ENCODE results near the gene MAP3K7CL.
A peak's percentile ranks its signal among the peaks of the same experiment; 100 is the strongest.
"Not testable (repeated sequence)": the region's sequence is repeated elsewhere in the genome, so short reads cannot be mapped to it uniquely, and the experiment has no call there.

MAP3K7CL gene

GRCh38 chr21:29152916-29153315 lies 22.5 kb downstream of the MAP3K7CL start:
- ATAC-seq (no peak), DNase-seq (no peak)
- H3K4me1 Mint-ChIP-seq = no peaks in the 10 kb centered on the region
- peaks cover 8% of the 10 kb centered on the region for H3K27me3 Mint-ChIP-seq
- H3K27ac Mint-ChIP-seq = no peak overlapping the region
- H3K4me3 Mint-ChIP-seq = no peak overlapping the region
- no peaks in the 10 kb centered on the region for H3K9me3 Mint-ChIP-seq

GRCh38 chr21:29154270-29154669 lies 23.8 kb downstream of the MAP3K7CL start:
- H3K9me3 Mint-ChIP-seq = no peaks in the 10 kb centered on the region
- H3K27me3 Mint-ChIP-seq = peaks cover 8% of the 10 kb centered on the region
- H3K4me1 Mint-ChIP-seq = no peaks in the 10 kb centered on the region
- DNase-seq = no peak
- ATAC-seq = no peak
- no peak overlapping the region for H3K27ac Mint-ChIP-seq
- H3K4me3 Mint-ChIP-seq = no peak overlapping the region

GRCh38 chr21:29155118-29155932 lies 24.9 kb downstream of the MAP3K7CL start:
- Mint-ChIP-seq H3K9me3 (no peaks in the 10 kb centered on the region), H3K27ac (peak overlapping the region in 1 of 2 donors; percentile 52), H3K4me3 (peak overlapping the region; percentile 9 to 15), H3K4me1 (no peaks in the 10 kb centered on the region), H3K27me3 (peaks cover 8% of the 10 kb centered on the region)
- no peak for ATAC-seq
- DNase-seq = no peak

- Mint-ChIP-seq H3K27me3 (peaks cover 8% of the 10 kb centered on the region), H3K27ac (no peak overlapping the region), H3K4me1 (no peaks in the 10 kb centered on the region), H3K9me3 (no peaks in the 10 kb centered on the region), H3K4me3 (no peak overlapping the region)
- DNase-seq (no peak), ATAC-seq (no peak)
These were observed 25.5 kb downstream of the MAP3K7CL start for GRCh38 chr21:29155933-29156260.

DNA sequence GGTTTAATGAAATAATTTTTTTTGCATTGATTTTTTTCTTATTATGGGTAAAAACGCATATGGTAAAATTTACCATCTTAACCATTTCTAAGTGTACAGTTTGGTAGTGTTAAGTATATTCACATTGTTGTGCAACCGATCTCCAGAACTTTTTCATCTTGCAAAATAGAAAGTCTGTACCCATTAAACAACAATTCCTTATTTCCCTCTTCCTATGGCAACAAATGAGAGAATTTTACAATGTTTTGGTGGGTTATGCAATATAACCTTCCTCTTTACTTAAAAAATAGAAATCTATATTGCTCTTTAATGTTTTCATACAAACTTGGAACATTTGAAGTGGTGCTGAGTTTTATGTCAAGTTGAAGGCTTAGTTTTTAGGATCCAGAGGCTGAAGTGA lies 26.6 kb downstream of the MAP3K7CL start:
- Mint-ChIP-seq H3K9me3 (no peaks in the 10 kb centered on the region), H3K4me3 (no peak overlapping the region), H3K4me1 (no peaks in the 10 kb centered on the region), H3K27ac (no peak overlapping the region), H3K27me3 (peaks cover 8% of the 10 kb centered on the region)
- DNase-seq (no peak), ATAC-seq (no peak)

DNA sequence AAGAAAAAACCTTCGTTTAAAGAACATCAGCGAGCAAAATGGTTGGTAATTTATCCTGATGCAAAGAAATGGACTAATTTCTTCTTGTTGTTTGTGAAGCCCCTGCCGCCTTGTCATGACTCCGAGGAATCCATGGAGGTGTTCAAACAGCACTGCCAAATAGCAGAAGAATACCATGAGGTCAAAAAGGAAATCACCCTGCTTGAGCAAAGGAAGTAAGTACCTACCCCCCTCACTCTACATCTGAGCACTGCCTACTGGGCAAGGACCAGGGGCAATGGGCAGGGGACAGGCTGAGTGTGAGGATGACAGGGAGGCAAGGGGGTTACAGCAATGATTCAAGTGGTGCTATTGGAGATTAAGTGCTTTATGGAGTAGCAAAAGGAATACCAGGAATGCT lies 29.4 kb downstream of the MAP3K7CL start:
- peaks cover 8% of the 10 kb centered on the region for H3K27me3 Mint-ChIP-seq
- DNase-seq (no peak), ATAC-seq (no peak)
- H3K9me3 Mint-ChIP-seq = no peaks in the 10 kb centered on the region
- no peak overlapping the region for H3K4me3 Mint-ChIP-seq
- H3K27ac Mint-ChIP-seq = no peak overlapping the region
- no peaks in the 10 kb centered on the region for H3K4me1 Mint-ChIP-seq

DNA sequence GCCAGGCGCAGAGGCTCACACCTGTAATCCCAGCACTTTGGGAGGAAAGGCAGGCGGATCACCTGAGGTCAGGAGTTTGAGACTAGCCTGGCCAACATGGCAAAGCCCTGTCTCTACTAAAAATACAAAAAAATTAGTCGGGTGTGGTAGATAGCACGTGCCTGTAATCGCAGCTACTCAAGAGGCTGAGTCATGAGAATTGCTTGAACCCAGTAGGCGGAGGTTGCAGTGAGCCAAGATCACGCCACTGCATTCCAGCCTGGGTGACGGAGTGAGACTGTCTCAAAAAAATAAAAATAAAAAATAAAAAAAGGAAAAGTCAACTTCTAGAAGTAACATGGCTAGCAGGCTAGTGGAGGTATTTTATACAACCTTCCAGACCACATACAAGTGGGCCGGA lies 32.4 kb downstream of the MAP3K7CL start:
- not testable (repeated sequence) for H3K4me1 Mint-ChIP-seq, ATAC-seq, H3K9me3 Mint-ChIP-seq, H3K27ac Mint-ChIP-seq, DNase-seq, H3K27me3 Mint-ChIP-seq, H3K4me3 Mint-ChIP-seq

- no peak overlapping the region for H3K27ac Mint-ChIP-seq
- H3K4me3 Mint-ChIP-seq = no peak overlapping the region
- ATAC-seq (no peak), DNase-seq (no peak)
- H3K9me3 Mint-ChIP-seq = no peaks in the 10 kb centered on the region
- no peaks in the 10 kb centered on the region for H3K27me3 Mint-ChIP-seq
- no peaks in the 10 kb centered on the region for H3K4me1 Mint-ChIP-seq
These were observed 33.1 kb downstream of the MAP3K7CL start for GRCh38 chr21:29163341-29164115.

DNA sequence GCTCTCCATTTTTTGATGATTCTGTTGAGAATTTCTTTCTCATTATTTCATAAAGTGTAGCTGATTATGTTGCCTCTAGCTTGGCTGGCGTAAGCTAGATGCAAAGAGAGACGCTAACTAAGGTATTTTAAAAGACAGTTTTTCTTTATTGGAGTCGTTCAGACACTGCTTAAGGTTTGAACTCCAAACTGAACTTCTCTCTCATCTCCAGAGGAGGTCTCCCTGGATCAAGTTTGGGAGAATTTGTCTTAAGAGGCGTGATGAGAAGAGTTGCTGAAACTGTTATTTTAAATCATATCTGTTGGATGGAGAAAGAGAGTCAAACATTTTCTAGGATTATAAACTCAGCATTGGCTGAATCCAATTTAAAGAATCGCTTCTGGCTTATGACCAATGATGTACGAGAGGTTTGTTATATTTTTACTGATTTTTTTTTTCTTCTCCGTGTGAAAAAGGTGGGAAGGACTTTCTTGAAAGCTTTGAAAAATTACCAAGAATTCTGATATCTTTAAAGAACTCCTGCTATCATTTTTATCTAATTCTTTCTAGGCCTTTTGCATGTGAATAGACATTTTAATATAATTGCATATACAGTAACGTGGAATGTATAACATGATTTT lies 34.0 kb downstream of the MAP3K7CL start:
- no peaks in the 10 kb centered on the region for H3K27me3 Mint-ChIP-seq
- no peaks in the 10 kb centered on the region for H3K9me3 Mint-ChIP-seq
- ATAC-seq (no peak), DNase-seq (no peak)
- H3K4me3 Mint-ChIP-seq = no peak overlapping the region
- H3K4me1 Mint-ChIP-seq = no peaks in the 10 kb centered on the region
- no peak overlapping the region for H3K27ac Mint-ChIP-seq

DNA sequence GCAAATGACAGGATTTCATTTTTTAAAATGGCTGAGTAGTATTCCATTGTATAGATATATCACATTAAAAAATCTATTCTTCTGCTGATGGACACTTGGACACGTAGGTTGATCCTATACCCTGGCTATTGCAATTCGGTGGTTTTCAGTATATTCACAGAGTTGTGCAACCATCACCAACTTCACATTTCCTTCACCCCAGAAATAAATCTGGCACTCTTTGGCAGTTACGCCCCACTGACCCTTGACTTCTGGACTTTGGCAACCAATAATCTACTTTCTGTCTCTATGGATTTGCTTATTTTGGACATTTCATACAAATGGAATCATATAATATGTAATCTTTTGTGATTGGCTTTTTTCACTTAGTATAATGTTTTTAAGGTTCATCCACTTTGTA lies 35.9 kb downstream of the MAP3K7CL start:
- no peak for DNase-seq
- H3K4me1 Mint-ChIP-seq = peaks cover 6% of the 10 kb centered on the region
- no peak for ATAC-seq
- H3K4me3 Mint-ChIP-seq = no peak overlapping the region
- no peaks in the 10 kb centered on the region for H3K27me3 Mint-ChIP-seq
- H3K27ac Mint-ChIP-seq = no peak overlapping the region
- H3K9me3 Mint-ChIP-seq = no peaks in the 10 kb centered on the region

DNA sequence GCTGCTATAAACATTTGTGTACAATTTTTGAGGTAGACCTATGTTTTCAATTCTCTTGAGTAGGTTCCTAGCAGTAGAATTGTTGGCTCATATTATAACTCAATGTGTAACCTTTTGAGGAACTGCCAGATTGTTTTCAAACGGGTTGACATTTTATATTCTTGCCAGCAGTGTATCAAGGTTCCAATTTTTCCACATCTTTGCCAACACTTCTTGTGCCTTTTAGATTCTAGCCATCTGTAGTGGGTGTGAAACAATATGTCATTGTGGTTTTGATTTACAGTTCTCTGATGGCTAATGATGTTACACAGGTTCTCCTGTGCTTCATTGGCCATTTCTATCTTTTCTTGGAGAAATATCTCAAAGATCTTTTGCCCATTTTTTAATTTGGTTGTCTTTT lies 36.4 kb downstream of the MAP3K7CL start:
- no peaks in the 10 kb centered on the region for H3K27me3 Mint-ChIP-seq
- ATAC-seq (no peak), DNase-seq (no peak)
- peaks cover 6% of the 10 kb centered on the region for H3K4me1 Mint-ChIP-seq
- no peaks in the 10 kb centered on the region for H3K9me3 Mint-ChIP-seq
- no peak overlapping the region for H3K4me3 Mint-ChIP-seq
- no peak overlapping the region for H3K27ac Mint-ChIP-seq

DNA sequence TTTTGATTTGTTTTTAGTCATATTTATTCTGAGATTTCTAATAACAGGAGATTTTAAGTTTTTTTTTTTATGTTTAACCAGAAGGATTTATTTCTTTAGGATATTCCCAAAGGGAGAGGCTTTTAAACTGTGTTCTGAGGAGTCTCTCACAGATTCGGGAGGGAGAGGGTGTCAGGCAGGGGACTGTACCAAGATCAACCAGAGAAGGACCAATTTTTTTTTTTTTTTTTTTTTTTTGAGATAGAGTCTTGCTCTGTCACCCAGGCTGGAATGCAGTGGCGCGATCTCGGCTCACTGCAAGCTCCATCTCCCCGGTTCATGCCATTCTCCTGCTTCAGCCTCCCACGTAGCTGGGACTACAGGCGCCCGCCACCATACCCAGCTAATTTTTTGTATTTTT lies 37.0 kb downstream of the MAP3K7CL start:
- not testable (repeated sequence) for DNase-seq, H3K27ac Mint-ChIP-seq, H3K27me3 Mint-ChIP-seq, H3K4me1 Mint-ChIP-seq, ATAC-seq, H3K9me3 Mint-ChIP-seq, H3K4me3 Mint-ChIP-seq

DNA sequence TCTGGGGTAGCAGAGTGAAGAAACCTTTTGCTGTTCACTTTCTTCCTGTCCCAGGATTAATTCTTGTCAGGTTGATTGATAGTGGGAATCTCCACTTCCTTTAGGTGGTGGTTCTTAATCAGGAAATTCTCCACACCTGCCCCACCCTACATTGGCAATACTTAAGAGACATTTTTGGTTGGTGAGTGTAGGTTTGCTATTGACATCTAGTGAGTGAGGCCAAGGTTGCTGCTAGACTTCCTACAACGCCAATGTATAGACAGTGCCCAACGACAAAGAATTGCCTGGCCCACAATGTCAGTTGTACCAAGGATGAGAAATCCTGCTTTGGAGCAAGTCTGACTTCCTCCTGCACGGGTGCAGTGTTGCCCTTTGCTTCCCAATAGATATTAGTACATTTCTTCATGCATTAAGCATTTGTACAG lies 38.5 kb downstream of the MAP3K7CL start:
- ATAC-seq = no peak
- Mint-ChIP-seq H3K4me3 (no peak overlapping the region), H3K27ac (no peak overlapping the region), H3K27me3 (no peaks in the 10 kb centered on the region), H3K4me1 (peaks cover 6% of the 10 kb centered on the region), H3K9me3 (no peaks in the 10 kb centered on the region)
- DNase-seq = no peak

DNA sequence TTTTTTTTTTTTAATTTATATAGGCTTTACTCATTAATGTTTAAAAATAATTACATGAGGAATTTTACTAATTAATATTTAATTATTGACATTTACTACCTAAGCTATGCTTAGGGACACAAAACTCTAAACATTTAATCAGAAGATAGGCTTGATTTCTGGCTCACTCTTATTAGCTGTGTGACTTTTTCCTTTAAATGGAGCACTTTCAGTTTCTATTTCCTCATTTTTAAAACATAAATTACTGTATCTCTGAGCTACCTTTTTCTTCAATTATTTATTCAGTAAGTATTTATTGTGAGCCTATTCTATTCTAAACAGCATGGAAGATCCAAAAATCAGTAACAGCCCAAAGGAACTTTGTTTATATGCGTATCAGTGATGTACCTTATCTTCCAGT lies 40.5 kb downstream of the MAP3K7CL start:
- no peak overlapping the region for H3K4me3 Mint-ChIP-seq

GRCh38 chr21:29172282-29172681 lies 41.8 kb downstream of the MAP3K7CL start:
- Mint-ChIP-seq H3K4me3 (no peak overlapping the region), H3K9me3 (no peaks in the 10 kb centered on the region), H3K27ac (no peak overlapping the region), H3K4me1 (peaks cover 6% of the 10 kb centered on the region), H3K27me3 (no peaks in the 10 kb centered on the region)
- DNase-seq (no peak), ATAC-seq (no peak)

More for the DNA sequence above, 40.5 kb downstream of the MAP3K7CL start:
- Mint-ChIP-seq H3K27me3 (no peaks in the 10 kb centered on the region), H3K4me1 (peaks cover 6% of the 10 kb centered on the region), H3K27ac (peak overlapping the region; percentile 80 to 90), H3K9me3 (no peaks in the 10 kb centered on the region)
- ATAC-seq (no peak), DNase-seq (no peak)

DNA sequence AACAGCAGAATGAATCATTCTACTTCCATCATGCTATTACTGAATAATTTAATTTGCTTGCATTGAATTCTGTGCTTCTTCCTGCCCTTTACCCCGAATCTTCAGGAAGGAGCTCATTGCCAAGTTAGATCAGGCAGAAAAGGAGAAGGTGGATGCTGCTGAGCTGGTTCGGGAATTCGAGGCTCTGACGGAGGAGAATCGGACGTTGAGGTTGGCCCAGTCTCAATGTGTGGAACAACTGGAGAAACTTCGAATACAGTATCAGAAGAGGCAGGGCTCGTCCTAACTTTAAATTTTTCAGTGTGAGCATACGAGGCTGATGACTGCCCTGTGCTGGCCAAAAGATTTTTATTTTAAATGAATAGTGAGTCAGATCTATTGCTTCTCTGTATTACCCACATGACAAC lies 44.2 kb downstream of the MAP3K7CL start:
- Mint-ChIP-seq H3K4me1 (peaks cover 6% of the 10 kb centered on the region), H3K9me3 (no peaks in the 10 kb centered on the region), H3K27me3 (no peaks in the 10 kb centered on the region), H3K4me3 (no peak overlapping the region), H3K27ac (no peak overlapping the region)
- ATAC-seq (no peak), DNase-seq (no peak)
